ENCODE data around the gene C1orf74. TPM values are rescaled to one million over a fixed set of nuclear protein-coding genes. Genes with fewer than 3 reads are reported as not detected.

Gene C1orf74
- total RNA-seq, 4 donors from 2014 or later: 1.5 to 3.0 (median 2.2) TPM

DNA sequence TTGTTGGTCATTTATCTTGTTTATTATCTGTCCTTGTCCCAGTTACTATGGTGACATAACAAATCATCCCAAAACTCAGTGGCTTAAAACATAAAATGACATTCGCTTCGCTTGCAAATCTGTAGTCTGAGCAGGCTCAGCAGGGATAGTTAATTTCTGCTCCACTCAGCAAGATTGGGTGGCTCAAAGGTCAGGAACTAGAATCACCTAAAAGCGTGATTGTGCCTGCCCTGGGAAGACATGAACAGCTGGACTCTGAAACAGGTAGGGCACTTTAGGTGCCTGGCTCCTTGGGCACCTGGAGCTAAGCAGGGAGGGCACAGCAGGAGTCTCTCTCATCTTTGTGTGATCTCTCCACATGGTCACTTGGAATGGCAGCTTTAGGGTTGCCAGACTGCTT is 43.2 kb downstream of the C1orf74 start:
- TF ChIP-seq EP300 (IDR thresholded peaks at IDR 0.05) (no peak), POLR2A (IDR thresholded peaks at IDR 0.05) (no peak)
- TF ChIP-seq, protein P1, sequence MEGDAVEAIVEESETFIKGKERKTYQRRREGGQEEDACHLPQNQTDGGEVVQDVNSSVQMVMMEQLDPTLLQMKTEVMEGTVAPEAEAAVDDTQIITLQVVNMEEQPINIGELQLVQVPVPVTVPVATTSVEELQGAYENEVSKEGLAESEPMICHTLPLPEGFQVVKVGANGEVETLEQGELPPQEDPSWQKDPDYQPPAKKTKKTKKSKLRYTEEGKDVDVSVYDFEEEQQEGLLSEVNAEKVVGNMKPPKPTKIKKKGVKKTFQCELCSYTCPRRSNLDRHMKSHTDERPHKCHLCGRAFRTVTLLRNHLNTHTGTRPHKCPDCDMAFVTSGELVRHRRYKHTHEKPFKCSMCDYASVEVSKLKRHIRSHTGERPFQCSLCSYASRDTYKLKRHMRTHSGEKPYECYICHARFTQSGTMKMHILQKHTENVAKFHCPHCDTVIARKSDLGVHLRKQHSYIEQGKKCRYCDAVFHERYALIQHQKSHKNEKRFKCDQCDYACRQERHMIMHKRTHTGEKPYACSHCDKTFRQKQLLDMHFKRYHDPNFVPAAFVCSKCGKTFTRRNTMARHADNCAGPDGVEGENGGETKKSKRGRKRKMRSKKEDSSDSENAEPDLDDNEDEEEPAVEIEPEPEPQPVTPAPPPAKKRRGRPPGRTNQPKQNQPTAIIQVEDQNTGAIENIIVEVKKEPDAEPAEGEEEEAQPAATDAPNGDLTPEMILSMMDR (IDR thresholded peaks at IDR 0.05): no peak
- 92 to 93% methylated on average over 3 of the region's 3 CpGs for WGBS, 2 donors

GRCh38 chr1:209738270-209738669 is 46.1 kb downstream of the C1orf74 start:
- Histone ChIP-seq H3K36me3 (no peaks in the 10 kb centered on the region), H3K9me3 (no peaks in the 10 kb centered on the region), H3K27ac (no peak overlapping the region), H3K4me1 (peaks cover 0 to 30% (median 3%) of the 10 kb centered on the region in 4 donors), H3K4me3 (no peak overlapping the region), H3K27me3 (no peaks in the 10 kb centered on the region)
- DNase-seq (ENCODE audit: low spot score in 2 of 2): no peak
- WGBS, 2 donors: 96 to 100% methylated on average over 1 of the region's 1 CpG
- TF ChIP-seq, protein P1 (IDR thresholded peaks at IDR 0.05): no peak
- TF ChIP-seq EP300 (IDR thresholded peaks at IDR 0.05) (no peak), POLR2A (IDR thresholded peaks at IDR 0.05) (no peak)

More for the DNA sequence above, 43.2 kb downstream of the C1orf74 start:
- Histone ChIP-seq H3K9me3 (no peaks in the 10 kb centered on the region), H3K36me3 (no peaks in the 10 kb centered on the region), H3K4me1 (peaks cover 0 to 20% (median 3%) of the 10 kb centered on the region in 4 donors), H3K27ac (peak overlapping the region in 1 of 4 donors; percentile 77), H3K4me3 (no peak overlapping the region), H3K27me3 (no peaks in the 10 kb centered on the region)
- no peak for DNase-seq (ENCODE audit: low spot score in 2 of 2)

GRCh38 chr1:209737118-209737505 is 47.2 kb downstream of the C1orf74 start:
- Histone ChIP-seq H3K4me1 (peaks cover 0 to 29% (median 0%) of the 10 kb centered on the region in 4 donors), H3K27me3 (no peaks in the 10 kb centered on the region), H3K9me3 (no peaks in the 10 kb centered on the region), H3K27ac (no peak overlapping the region), H3K36me3 (no peaks in the 10 kb centered on the region), H3K4me3 (no peak overlapping the region)
- no peak for TF ChIP-seq EP300 (IDR thresholded peaks at IDR 0.05)
- TF ChIP-seq, protein P1 (IDR thresholded peaks at IDR 0.05): no peak
- TF ChIP-seq POLR2A (IDR thresholded peaks at IDR 0.05): no peak
- WGBS, 2 donors: 79 to 86% methylated on average over 5 of the region's 5 CpGs
- DNase-seq (ENCODE audit: low spot score in 2 of 2): no peak

DNA sequence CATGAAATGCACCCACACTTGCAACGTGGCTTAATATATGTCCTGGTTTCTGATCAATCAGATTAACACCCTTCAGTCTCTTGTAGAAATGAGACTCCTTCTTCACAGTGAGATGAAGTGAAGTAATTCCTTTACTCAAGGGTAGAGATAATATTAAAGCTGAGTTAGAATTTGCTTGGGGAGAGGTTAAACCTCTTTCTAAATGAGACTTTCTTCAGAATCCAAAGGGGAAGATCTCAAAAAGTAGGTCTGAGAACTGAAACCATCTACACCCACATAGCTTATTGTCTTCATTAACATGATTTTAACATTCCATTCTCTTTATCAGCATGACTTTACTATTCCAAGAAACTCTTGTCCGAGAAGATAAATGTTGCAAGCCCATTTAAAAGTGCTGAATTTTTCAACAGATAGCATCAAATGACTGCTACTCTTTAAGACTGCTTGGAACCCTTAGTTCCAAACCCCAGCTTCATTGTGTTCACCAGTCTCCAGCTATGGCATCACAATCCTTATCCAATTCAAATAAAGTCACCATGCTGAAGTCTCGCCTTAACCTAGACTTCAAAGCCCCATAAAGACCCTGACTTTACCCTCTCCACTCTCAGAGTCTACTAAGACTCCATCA is 47.8 kb downstream of the C1orf74 start:
- Histone ChIP-seq H3K4me1 (peaks cover 0 to 25% (median 0%) of the 10 kb centered on the region in 4 donors), H3K36me3 (no peaks in the 10 kb centered on the region), H3K27me3 (no peaks in the 10 kb centered on the region), H3K27ac (no peak overlapping the region), H3K4me3 (no peak overlapping the region), H3K9me3 (no peaks in the 10 kb centered on the region)
- WGBS, 2 donors: 66 to 67% methylated on average over 3 of the region's 3 CpGs
- TF ChIP-seq, protein P1 (IDR thresholded peaks at IDR 0.05): no peak
- no peak for TF ChIP-seq POLR2A (IDR thresholded peaks at IDR 0.05)
- TF ChIP-seq EP300 (IDR thresholded peaks at IDR 0.05): no peak
- DNase-seq (ENCODE audit: low spot score in 2 of 2): no peak

GRCh38 chr1:209733409-209734192 is 50.8 kb downstream of the C1orf74 start:
- no peaks in the 10 kb centered on the region for H3K27me3 ChIP-seq
- DNase-seq (ENCODE audit: low spot score in 2 of 2): peak in 1 of 2 donors; percentile 44
- H3K36me3 ChIP-seq: no peaks in the 10 kb centered on the region
- H3K9me3 ChIP-seq: no peaks in the 10 kb centered on the region
- 55 to 56% methylated on average over 3 of the region's 3 CpGs for WGBS, 2 donors
- TF ChIP-seq, protein P1 (IDR thresholded peaks at IDR 0.05): no peak
- TF ChIP-seq POLR2A (IDR thresholded peaks at IDR 0.05): no peak
- TF ChIP-seq EP300 (IDR thresholded peaks at IDR 0.05): peak in 1 of 2 donors; percentile 89
- H3K4me3 ChIP-seq: no peak overlapping the region
- peak overlapping the region in 1 of 4 donors; percentile 45 for H3K27ac ChIP-seq
- H3K4me1 ChIP-seq: peaks cover 0 to 20% (median 0%) of the 10 kb centered on the region in 4 donors
